H1 (cell line): ENCODE measurements around the gene HERC3. TPM values are rescaled to one million over a fixed set of nuclear protein-coding genes. Genes with fewer than 3 reads are reported as not detected.
A peak's percentile ranks its signal among the peaks of the same experiment; 100 is the strongest.

Experiments used
- CTCF ChIA-PET: fragments of 300-600 bp; sonication (Branson Sonifier 250); formaldehyde crosslinking; loops from one replicate; lab custom pipeline; 2021; ENCODE audit not compliant: partially characterized antibody; lab: Charles Lee
- POLR2A ChIA-PET: fragments of 300-600 bp; sonication (Branson Sonifier 250); formaldehyde crosslinking; loops from one replicate; lab custom pipeline; 2021; ENCODE audit warnings: inconsistent platforms; ENCODE audit not compliant: partially characterized antibody; lab: Charles Lee
- DNase-seq, 2 experiments: peaks; one replicate each; pipeline versions ENCODE4 v3.0.0 to v3.0.0-alpha.2; 2010 to 2022; ENCODE audit warnings: low spot score in 2 of 2, low read depth in 1 of 2, mixed read lengths in 1 of 2
- FAIRE-seq: peaks from 2 replicates; lab custom pipeline; 2011; peaks lifted over from hg19 to GRCh38; lab: Jason Lieb, UNC
- H2AFZ ChIP-seq: 2 replicates; pipeline ENCODE4 v1.8.1; 2012; ENCODE audit warnings: low read length, inconsistent platforms
- H2AK5ac ChIP-seq: 2 replicates; pipeline ENCODE4 v1.6.1; 2013; ENCODE audit warnings: low read depth, low read length
- H2BK120ac ChIP-seq: replicated peaks from 2 replicates; pipeline ENCODE3; 2013; ENCODE audit warnings: low read depth, low read length, inconsistent platforms
- H2BK12ac ChIP-seq: 2 replicates; pipeline ENCODE4 v1.6.1; 2013; ENCODE audit warnings: low read depth, low read length
- H2BK15ac ChIP-seq: 2 replicates; pipeline ENCODE4 v1.6.1; 2013; ENCODE audit warnings: low read length
- H2BK20ac ChIP-seq: 2 replicates; pipeline ENCODE4 v1.6.1; 2013; ENCODE audit warnings: low read length
- H2BK5ac ChIP-seq: 2 replicates; pipeline ENCODE4 v1.6.1; 2013; ENCODE audit warnings: low read depth, low read length
- H3K14ac ChIP-seq: 2 replicates; pipeline ENCODE4 v1.6.1; 2013; ENCODE audit warnings: inconsistent platforms; ENCODE audit not compliant: insufficient read length
- H3K18ac ChIP-seq: 2 replicates; pipeline ENCODE4 v1.6.1; 2013; ENCODE audit warnings: low read length; ENCODE audit errors: extremely low read depth
- H3K23ac ChIP-seq: 2 replicates; pipeline ENCODE4 v1.6.1; 2013; ENCODE audit warnings: inconsistent platforms; ENCODE audit not compliant: insufficient read length
- H3K23me2 ChIP-seq: 2 replicates; pipeline ENCODE4 v1.6.1; 2013; ENCODE audit warnings: low read depth, low read length
- H3K27ac ChIP-seq: 2 replicates; pipeline ENCODE4 v1.6.1; 2011; ENCODE audit warnings: low read depth, low read length, inconsistent platforms
- H3K27me3 ChIP-seq, 4 experiments: replicated peaks in 1 of 4; 1 replicate in 1 of 4; 2 replicates in 3 of 4; pipeline versions ENCODE4 v1.6.1 to v1.8.1; 2011 to 2013; ENCODE audit warnings: low read length in 3 of 4, mild to moderate bottlenecking in 3 of 4, inconsistent platforms in 2 of 4, mixed read lengths in 2 of 4, moderate library complexity in 1 of 4; ENCODE audit not compliant: control insufficient read depth in 3 of 4, insufficient read depth in 3 of 4; ENCODE audit errors: extremely low read depth in 1 of 4
- H3K36me3 ChIP-seq, 4 experiments: 2 replicates each; pipeline versions ENCODE4 v1.6.1 to v1.8.1; 2011 to 2013; ENCODE audit warnings: mild to moderate bottlenecking in 4 of 4, low read length in 3 of 4, moderate library complexity in 2 of 4, control low read depth in 1 of 4, inconsistent platforms in 1 of 4; ENCODE audit not compliant: insufficient read depth in 4 of 4, control insufficient read depth in 2 of 4
- H3K4ac ChIP-seq: replicated peaks from 2 replicates; pipeline ENCODE3; 2013; ENCODE audit warnings: low read length, low read depth, mixed read lengths, inconsistent platforms; ENCODE audit not compliant: insufficient read length
- H3K4me1 ChIP-seq, 4 experiments: replicated peaks in 1 of 4; 1 replicate in 1 of 4; 2 replicates in 3 of 4; pipeline versions ENCODE4 v1.6.1 to v1.8.1; 2011 to 2013; ENCODE audit warnings: low read length in 3 of 4, inconsistent platforms in 2 of 4, mixed read lengths in 1 of 4; ENCODE audit not compliant: insufficient read depth in 4 of 4, control insufficient read depth in 3 of 4
- H3K4me2 ChIP-seq, 2 experiments: 2 replicates each; pipeline versions ENCODE4 v1.6.1 to v1.8.1; 2011 to 2013; ENCODE audit warnings: low read depth in 2 of 2, low read length in 2 of 2, control low read depth in 1 of 2, inconsistent platforms in 1 of 2, mild to moderate bottlenecking in 1 of 2; ENCODE audit not compliant: insufficient read depth in 1 of 2
- H3K4me3 ChIP-seq, 4 experiments: fragments of 200-600, 300-600 bp in 1 of 4; sonication (generic), shearing (Covaris generic), sonication (Bioruptor Twin) in 1 of 4; 2 replicates each; pipeline versions ENCODE4 v1.5.1 to v1.8.1; 2011 to 2016; ENCODE audit warnings: low read length in 4 of 4, low read depth in 3 of 4, control low read depth in 2 of 4, inconsistent platforms in 2 of 4, mild to moderate bottlenecking in 2 of 4, mixed read lengths in 1 of 4, moderate library complexity in 1 of 4; ENCODE audit not compliant: insufficient read depth in 2 of 4; ENCODE audit errors: extremely low read depth in 1 of 4
- H3K56ac ChIP-seq: replicated peaks from 2 replicates; pipeline ENCODE3; 2013; ENCODE audit warnings: low read depth, mild to moderate bottlenecking, mixed read lengths, low read length, inconsistent platforms; ENCODE audit not compliant: insufficient read length
- H3K79me1 ChIP-seq: 2 replicates; pipeline ENCODE4 v1.6.1; 2013; ENCODE audit warnings: low read depth, low read length, control low read depth
- H3K79me2 ChIP-seq, 2 experiments: 2 replicates each; pipeline versions ENCODE4 v1.6.1 to v1.8.1; 2012 to 2013; ENCODE audit warnings: low read length in 2 of 2, mild to moderate bottlenecking in 2 of 2, inconsistent platforms in 1 of 2; ENCODE audit not compliant: insufficient read depth in 2 of 2, control insufficient read depth in 1 of 2
- H3K9ac ChIP-seq, 4 experiments: replicated peaks in 1 of 4; 1 replicate in 1 of 4; 2 replicates in 3 of 4; pipeline versions ENCODE4 v1.6.1 to v1.8.1; 2011 to 2013; ENCODE audit warnings: low read depth in 3 of 4, low read length in 3 of 4, control low read depth in 2 of 4, mild to moderate bottlenecking in 2 of 4, moderate library complexity in 2 of 4, inconsistent platforms in 1 of 4; ENCODE audit errors: extremely low read depth in 1 of 4
- H3K9me3 ChIP-seq, 2 experiments: 2 replicates each; pipeline versions ENCODE4 v1.6.1 to v1.8.1; 2012 to 2013; ENCODE audit warnings: mild to moderate bottlenecking in 2 of 2, moderate library complexity in 2 of 2, control low read depth in 1 of 2, inconsistent platforms in 1 of 2, low read depth in 1 of 2, low read length in 1 of 2, mixed read lengths in 1 of 2; ENCODE audit not compliant: insufficient read depth in 2 of 2
- H4K20me1 ChIP-seq, 2 experiments: replicated peaks in 1 of 2; 2 replicates each; pipeline versions ENCODE3 to v1.8.1; 2011 to 2013; ENCODE audit warnings: inconsistent platforms in 2 of 2, low read length in 2 of 2, mild to moderate bottlenecking in 1 of 2; ENCODE audit not compliant: insufficient read depth in 2 of 2, control insufficient read depth in 1 of 2
- H4K5ac ChIP-seq: 2 replicates; pipeline ENCODE4 v1.6.1; 2013; ENCODE audit warnings: low read length, low read depth, mixed read lengths, inconsistent platforms; ENCODE audit not compliant: insufficient read length
- H4K8ac ChIP-seq: 2 replicates; pipeline ENCODE4 v1.8.0; 2013; ENCODE audit warnings: mild to moderate bottlenecking, moderate library complexity, low read length, inconsistent platforms; ENCODE audit not compliant: insufficient read depth; ENCODE audit errors: extremely low read depth
- H4K91ac ChIP-seq: replicated peaks from 2 replicates; pipeline ENCODE3; 2013; ENCODE audit warnings: low read length, mixed read lengths, inconsistent platforms; ENCODE audit not compliant: insufficient read length
- BRCA1 ChIP-seq: IDR thresholded peaks from 2 replicates; pipeline ENCODE4 v1.6.1; 2012; ENCODE audit warnings: low read depth, low read length, improper control_type of control experiment
- CTCF ChIP-seq, 3 experiments: IDR thresholded peaks; 1 replicate in 2 of 3; 2 replicates in 1 of 3; pipeline versions ENCODE4 v1.5.1 to v1.6.1; 2011; ENCODE audit warnings: low read length in 3 of 3, mild to moderate bottlenecking in 3 of 3, inconsistent platforms in 2 of 3, low read depth in 1 of 3, moderate library complexity in 1 of 3; ENCODE audit not compliant: insufficient read depth in 1 of 3; ENCODE audit errors: control extremely low read depth in 1 of 3
- PHF8 ChIP-seq: fragments of 200-600 bp; sonication (generic); conservative IDR thresholded peaks from 2 replicates; pipeline ENCODE4 v1.7.1; 2012; ENCODE audit warnings: low read depth, mild to moderate bottlenecking, inconsistent platforms, low read length, moderate library complexity
- RAD21 ChIP-seq, 2 experiments: IDR thresholded peaks in 1 of 2; conservative IDR thresholded peaks in 1 of 2; 2 replicates each; pipeline ENCODE4 v1.6.1; 2011; ENCODE audit warnings: low read depth in 2 of 2, low read length in 2 of 2, improper control_type of control experiment in 1 of 2, inconsistent platforms in 1 of 2, mild to moderate bottlenecking in 1 of 2, moderate library complexity in 1 of 2
- WGBS, 2 experiments: shearing (Covaris generic) in 1 of 2; methylation state at CpG; one replicate each; pipeline versions ENCODE4 v1.1.6 to v1.1.7; 2013 to 2015; ENCODE audit warnings: low lambda C conversion rate in 2 of 2, mixed read lengths in 2 of 2, inconsistent platforms in 1 of 2, low coverage in 1 of 2, missing lambda C conversion rate in 1 of 2; ENCODE audit not compliant: insufficient replicate concordance in 2 of 2, insufficient coverage in 1 of 2, insufficient read length in 1 of 2; ENCODE audit errors: extremely low coverage in 1 of 2, missing lambda C conversion rate in 1 of 2; 5-methylcytosine and 5-hydroxymethylcytosine counted together
- polyA plus RNA-seq, 7 experiments: library from polyadenylated mRNA; depleted of rRNA in 3 of 7; stranded (reverse) in 5 of 7; unstranded in 2 of 7; fragments of >200 nt in 5 of 7; fragments of 200-250 nt in 2 of 7; gene quantifications; 1 replicate in 5 of 7; 2 replicates in 1 of 7; 4 replicates in 1 of 7; pipeline versions ENCODE4 v1.2.1 to v1.2.3, GENCODE V29; 2011 to 2013; ENCODE audit warnings: missing spikeins in 2 of 7, mixed read lengths in 2 of 7
- total RNA-seq: library from RNA; stranded (reverse); fragmentation: NEBNext Ultra II Directional; extraction: Animal tissue kit (Norgen Biotek cat#: 25700); gene quantifications from 2 replicates; pipeline ENCODE4 v1.2.1, GENCODE V29; 2021

HERC3 gene
- total and polyA plus RNA-seq, 2 of the 8 experiments (the other 6 are each of a cell fraction or from before 2014, with no cell fraction given) = 1.4 to 5.7 TPM

DNA sequence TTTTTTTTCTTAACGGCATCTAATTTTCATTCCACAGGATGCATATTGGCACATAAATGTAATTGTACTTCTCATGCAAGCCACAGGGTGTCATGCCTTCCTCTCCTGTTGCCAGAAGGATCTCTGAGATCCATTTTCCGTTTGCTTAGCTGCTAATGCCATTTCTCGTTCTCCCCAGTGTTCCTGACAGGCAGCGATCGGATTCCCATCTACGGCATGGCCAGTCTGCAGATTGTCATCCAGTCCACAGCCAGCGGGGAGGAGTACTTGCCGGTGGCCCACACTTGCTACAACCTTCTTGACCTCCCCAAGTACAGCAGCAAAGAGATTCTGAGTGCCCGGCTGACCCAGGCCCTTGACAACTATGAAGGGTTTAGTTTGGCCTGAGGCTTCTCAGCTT lies 114.3 kb downstream of the HERC3 start:
- Histone ChIP-seq H3K4me1 (no peaks in the 10 kb centered on the region; a peak in 1 of 7 replicates), H4K5ac (no peak overlapping the region), H2AFZ (peak overlapping the region; percentile 48; the same call in 1 of the 2 replicates), H3K79me1 (no peaks in the 10 kb centered on the region), H3K18ac (no peak overlapping the region), H4K91ac (no peak overlapping the region), H3K4ac (no peak overlapping the region), H2AK5ac (no peak overlapping the region), H3K36me3 (no peaks in the 10 kb centered on the region), H2BK12ac (no peak overlapping the region), H3K23ac (no peak overlapping the region), H4K20me1 (no peaks in the 10 kb centered on the region), H3K4me2 (no peak overlapping the region), H2BK5ac (no peak overlapping the region), H3K4me3 (no peak overlapping the region), H3K27me3 (no peaks in the 10 kb centered on the region), H3K23me2 (no peaks in the 10 kb centered on the region), H3K14ac (no peak overlapping the region), H4K8ac (no peak overlapping the region), H3K9ac (no peak overlapping the region), H2BK20ac (no peak overlapping the region), H2BK120ac (no peak overlapping the region), H3K9me3 (no peaks in the 10 kb centered on the region), H3K27ac (no peak overlapping the region), H3K56ac (no peak overlapping the region), H2BK15ac (no peak overlapping the region), H3K79me2 (no peaks in the 10 kb centered on the region)
- peak; percentile 28 for FAIRE-seq
- TF ChIP-seq PHF8 (no peak), CTCF (IDR thresholded peaks at IDR 0.05; ENCODE audit: control extremely low read depth in 1 of 3, insufficient read depth in 1 of 3, low read depth in 1 of 3, low read length in 3 of 3) (peak in 2 of 3 experiments; percentile 56 to 64; a peak in 3 of 4 replicates), BRCA1 (no peak), RAD21 (IDR thresholded peaks at IDR 0.05 in 1 of 2, conservative IDR thresholded peaks at IDR 0.05 in 1 of 2; ENCODE audit: low read depth in 2 of 2, low read length in 2 of 2) (peak; percentile 85 to 87)
- POLR2A ChIA-PET = interaction anchor here (0.6 to 1.7 kb wide), 3 partner anchors 8 to 183 kb away, joined by 3 to 5 read pairs (median 3); partner anchors contain the start of genes NAP1L5 and PYURF
- CTCF ChIA-PET = interaction anchor here (0.6 to 4.2 kb wide), 24 partner anchors 9 to 451 kb away, joined by 3 to 32 read pairs (median 5); no protein-coding TSS in a partner anchor
- no peak for DNase-seq
- 72% methylated on average over 9 of the region's 9 CpGs; no CpG with 5 or more reads in 1 of the 2 experiments for WGBS, 2 experiments
